Activated effector memory CD4-positive, alpha-beta T cell treated with anti-CD3 and anti-CD28 coated beads, Interleukin-2, amount 50 U/mL, for 16 hours (primary cell): ENCODE results near the gene TBC1D9B.
"Not testable (repeated sequence)": the region's sequence is repeated elsewhere in the genome, so short reads cannot be mapped to it uniquely, and the experiment has no call there.

ENCODE experiments used
- DNase-seq: peaks from one replicate; pipeline ENCODE4 v3.0.0-alpha.2; 2020

The TBC1D9B gene

DNA sequence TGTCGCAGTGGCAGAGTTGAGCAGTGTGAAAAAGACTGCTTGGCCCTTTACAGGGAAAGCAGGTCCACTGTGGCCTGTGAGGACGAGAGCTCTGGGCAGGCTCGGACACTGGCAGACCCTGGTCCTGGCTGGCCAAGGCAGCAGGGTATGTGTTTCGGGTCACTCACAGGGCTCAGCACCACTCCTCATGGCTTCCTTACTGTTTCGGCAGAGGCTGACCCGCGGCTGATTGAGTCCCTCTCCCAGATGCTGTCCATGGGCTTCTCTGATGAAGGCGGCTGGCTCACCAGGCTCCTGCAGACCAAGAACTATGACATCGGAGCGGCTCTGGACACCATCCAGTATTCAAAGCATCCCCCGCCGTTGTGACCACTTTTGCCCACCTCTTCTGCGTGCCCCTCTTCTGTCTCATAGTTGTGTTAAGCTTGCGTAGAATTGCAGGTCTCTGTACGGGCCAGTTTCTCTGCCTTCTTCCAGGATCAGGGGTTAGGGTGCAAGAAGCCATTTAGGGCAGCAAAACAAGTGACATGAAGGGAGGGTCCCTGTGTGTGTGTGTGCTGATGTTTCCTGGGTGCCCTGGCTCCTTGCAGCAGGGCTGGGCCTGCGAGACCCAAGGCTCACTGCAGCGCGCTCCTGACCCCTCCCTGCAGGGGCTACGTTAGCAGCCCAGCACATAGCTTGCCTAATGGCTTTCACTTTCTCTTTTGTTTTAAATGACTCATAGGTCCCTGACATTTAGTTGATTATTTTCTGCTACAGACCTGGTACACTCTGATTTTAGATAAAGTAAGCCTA lies 71.3 kb downstream of the TBC1D9B start:
- DNase-seq = peak; percentile 87

DNA sequence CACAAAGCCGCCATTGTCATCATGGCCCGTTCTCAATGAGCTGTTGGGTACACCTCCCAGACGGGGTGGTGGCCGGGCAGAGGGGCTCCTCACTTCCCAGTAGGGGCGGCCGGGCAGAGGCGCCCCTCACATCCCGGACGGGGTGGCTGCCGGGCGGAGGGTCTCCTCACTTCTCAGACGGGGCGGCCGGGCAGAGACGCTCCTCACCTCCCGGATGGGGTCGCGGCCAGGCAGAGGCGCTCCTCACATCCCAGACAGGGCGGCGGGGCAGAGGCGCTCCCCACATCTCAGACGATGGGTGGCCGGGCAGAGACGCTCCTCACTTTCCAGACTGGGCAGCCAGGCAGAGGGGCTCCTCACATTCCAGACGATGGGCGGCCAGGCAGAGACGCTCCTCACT lies 72.8 kb downstream of the TBC1D9B start:
- DNase-seq = not testable (repeated sequence)

DNA sequence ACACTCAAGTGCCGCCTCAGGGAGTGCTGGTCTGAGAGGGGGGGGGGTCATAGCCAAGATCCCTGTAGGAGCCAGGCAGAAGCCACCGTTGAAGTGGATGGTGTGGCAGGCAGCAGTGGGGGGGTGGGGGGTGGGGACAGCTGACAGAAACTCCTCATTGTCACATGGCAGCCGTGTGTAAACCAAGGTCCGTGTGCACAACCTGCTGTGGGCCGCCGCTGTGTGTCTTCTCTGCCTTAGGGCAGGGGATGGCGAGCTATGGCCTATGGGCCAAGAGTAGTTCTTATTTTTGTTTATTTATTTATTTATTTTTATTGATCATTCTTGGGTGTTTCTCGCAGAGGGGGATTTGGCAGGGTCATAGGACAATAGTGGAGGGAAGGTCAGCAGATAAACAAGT lies 73.6 kb downstream of the TBC1D9B start:
- DNase-seq = no peak

DNA sequence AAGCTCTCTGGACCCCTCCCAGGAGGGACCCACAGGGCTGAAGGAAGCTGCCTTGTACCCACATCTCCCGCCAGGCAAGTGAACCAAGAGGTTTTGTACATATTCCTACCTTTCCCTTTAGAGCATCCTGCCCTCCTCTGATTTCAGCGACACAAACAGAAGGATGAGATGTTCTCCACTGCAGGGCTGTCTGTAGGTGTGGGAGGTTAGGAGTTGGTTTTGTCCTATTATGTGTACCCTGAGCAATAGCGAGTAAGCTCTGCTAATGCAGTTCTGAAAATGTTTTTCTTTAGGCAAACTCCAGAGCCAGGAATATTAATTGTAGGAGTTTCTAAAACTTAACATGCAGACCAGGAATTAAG lies 74.0 kb downstream of the TBC1D9B start:
- no peak for DNase-seq

DNA sequence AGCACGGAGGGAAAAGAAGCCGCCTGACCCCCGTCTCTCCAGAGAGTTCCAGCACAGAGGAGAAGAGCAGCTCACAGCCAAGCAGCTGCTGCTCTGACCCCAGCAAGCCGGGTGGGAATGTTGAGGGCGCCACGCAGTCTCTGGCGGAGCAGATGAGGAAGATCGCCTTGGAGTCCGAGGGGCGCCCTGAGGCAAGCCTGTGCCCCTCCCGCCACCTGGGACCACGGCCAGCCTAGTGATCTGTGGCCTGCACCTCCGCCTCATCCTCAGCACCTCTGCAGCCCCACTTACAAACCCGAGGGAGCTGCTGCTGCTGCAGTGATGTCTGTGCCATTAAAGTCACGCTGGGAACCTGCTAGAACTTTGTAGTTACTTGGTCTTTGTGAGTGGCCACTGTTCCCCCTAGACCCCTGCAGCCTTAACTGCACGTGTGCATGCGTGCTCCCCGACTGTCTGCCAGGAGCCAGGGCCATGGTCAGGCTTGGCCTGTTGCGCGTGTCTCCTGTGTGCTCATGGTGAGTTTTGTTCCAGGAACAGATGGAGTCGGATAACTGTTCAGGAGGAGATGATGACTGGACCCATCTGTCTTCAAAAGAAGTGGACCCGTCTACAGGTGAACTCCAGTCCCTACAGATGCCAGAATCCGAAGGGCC lies 74.5 kb downstream of the TBC1D9B start:
- DNase-seq = no peak

DNA sequence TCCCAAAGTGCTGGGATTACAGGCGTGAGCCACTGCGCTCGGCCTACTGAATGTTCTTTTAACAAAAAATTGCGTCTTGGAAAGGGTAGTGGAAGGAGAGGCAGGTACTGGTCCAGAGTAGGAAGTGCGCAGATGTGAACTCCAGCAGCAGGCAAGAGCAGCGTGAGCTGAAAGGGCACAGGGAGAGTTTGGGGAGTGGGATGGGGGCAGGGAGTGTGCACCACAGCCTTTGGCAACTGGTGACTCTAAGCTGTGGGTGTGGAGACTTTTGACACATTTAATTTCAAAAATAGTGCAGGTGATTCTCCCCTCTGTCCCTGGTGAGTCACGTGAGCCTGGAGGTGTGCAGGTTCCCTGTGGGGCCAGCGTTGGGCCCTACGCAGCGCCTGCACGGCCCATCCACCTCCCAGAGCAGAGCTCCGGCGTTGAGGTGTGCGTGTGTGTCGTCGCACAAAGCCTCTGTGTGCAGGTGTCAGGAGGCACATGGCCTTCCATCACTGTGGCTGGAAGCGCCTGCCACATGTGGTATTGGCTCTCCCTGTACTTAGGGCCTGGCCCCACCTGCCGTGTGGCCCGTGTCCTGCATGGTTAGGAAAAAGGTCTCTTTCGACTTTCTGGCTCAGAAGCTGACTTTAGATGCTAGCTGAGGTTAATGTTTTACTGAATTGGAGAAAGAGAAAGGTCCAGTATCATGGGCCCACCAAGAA lies 75.5 kb downstream of the TBC1D9B start:
- DNase-seq = no peak

DNA sequence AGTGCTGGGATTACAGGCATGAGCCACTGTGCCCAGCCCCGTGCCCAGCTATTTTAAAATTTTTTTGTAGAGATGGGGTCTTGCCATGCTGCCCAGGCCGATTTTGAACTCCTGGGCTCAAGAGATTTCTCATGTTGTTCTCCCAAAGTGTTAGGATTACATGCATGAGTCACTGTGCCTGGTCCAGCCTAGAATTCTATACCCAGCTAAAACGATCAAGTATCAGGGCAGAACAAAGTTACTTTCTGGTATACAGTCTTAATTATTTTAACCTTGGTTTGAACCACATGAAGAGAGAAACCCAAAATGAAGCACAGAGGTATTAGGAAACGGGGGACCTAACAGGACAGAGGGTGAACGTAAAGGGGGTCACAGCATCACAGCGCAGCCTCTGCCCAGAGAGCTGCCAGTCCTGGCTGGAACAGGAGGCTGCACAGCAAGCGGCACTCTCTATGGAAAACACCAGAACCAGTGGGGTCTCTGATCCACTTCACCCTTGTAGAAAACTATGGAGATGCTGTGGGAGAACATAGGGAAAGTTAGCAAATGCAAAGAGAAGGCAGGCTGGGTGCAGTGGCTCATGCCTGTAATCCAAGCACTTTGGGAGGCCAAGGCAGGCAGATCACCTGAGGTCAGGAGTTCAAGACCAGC lies 76.8 kb downstream of the TBC1D9B start:
- DNase-seq = no peak

DNA sequence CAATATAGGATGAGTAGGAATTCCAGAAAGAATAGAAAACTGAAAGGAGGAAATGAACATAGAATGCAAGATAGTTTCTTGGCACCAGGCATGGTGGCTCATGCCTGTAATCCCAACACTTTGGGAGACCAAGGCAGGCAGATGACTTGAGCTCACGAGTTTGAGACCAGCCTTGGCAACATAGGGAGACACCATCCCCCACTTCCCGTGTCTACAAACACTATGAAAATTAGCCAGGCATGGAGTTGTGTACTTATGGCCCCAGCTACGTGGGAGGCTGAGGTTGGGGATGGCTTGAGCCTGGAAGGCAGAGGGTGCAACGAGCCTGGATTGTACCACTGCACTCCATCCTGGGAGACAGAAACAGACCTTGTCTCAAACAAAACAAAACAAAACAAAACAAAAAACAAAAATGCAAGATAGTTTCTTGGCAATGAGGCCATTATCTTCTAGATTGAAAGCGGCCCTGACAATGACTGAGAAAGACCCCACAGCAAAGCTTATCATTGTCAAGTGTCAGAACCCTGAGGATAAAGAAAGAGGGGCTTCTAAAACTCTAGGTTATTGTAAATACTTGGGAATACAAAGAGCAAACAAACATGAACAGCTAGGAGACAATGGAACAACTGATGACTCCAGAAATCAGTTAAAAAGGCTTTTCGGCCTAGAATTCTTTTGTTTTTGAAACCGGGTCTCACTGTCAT lies 77.8 kb downstream of the TBC1D9B start:
- no peak for DNase-seq

DNA sequence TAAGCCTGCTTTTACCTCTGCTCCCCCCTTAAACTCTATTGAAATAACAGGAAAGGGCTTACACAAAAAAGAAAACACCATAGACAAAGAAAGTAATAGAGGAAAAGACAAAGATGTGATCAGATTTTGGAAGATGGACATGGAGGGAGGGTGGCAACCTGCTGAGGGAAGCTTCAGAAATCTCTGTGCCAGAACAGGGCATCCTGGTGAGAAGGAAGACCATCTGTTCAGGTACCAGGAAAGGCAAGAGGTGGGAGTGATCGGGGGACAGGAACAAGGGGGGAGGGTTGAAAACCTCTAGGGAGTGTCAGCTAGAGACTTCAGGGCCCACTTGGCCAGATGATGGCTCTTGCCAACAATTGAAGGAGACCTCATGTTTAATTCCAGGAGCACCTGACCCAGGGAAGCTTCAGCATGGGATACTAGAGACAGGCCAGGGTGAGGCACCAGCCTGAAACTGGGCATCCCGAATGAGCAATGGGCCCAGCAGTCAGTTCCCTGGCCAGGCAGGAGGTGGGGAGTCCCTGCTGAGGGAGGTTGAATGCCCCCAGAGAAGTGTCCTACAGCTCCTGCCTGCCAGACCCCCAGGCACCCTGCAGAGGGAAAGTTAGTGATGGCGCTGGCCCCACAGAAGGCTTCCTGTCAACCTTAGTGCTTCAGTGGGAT lies 78.8 kb downstream of the TBC1D9B start:
- no peak for DNase-seq

DNA sequence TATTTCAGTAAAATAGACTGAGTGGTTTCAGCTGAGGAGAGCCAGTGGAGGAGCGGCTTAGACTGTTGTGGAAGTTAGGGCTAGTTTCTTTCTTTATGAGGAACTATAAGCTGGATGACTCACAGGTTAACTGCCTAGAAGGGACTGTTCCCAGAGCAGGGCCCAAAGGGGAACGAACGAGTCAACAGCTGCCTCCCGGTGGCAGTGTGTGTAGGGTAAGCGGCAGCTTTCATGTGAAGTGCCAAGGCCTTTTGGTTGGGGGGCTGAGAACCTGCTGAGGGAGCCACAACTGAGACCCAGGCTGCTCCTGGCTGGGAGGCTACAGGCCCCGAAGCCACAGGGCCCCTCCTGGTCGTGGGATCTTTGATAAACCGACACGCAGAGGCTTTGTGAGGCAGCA lies 80.0 kb downstream of the TBC1D9B start:
- DNase-seq = peak; percentile 79

DNA sequence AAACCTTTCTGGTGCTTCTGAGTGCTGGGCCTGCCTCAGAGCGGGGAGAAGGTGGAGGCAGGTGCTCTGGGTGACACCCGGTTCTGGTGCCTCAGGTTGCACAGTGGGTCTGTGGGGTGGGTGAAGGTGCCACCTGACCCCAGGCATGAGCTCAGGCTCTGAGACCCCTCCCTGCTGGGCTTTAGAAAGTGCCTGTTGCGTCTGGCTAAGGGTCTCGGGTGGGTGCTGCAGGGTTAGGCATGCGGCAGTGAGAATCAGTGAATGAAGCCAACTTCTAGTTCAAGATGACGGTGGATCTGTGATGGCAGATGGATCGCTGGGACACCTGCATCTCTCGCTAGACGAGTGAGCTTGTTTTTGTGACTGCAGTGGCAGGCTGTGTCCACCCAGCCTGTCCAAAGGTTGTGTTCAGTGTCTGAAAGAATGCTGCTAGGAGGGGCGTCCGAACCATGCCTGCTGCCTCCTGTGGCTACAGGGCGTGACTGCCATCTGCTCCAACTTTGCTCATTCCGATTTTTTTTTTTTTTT lies 82.0 kb downstream of the TBC1D9B start:
- DNase-seq = no peak

DNA sequence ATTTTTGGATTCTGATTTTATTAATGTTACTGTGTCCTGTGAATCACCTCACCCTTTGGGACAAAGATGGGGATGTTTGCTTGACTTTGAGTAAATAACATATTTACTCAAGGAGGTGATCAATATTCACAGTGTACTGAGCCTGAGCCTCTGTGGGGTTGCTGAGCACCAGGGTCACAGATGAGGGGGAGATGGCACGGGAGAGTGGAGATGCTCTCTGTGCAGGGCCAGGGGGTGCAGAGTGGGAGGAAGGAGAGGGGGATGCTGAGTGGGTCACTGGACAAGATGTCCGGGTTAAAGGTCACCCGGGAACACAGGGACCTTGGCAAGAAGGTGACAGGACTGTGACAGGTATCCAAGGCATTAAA lies 83.0 kb downstream of the TBC1D9B start:
- no peak for DNase-seq

DNA sequence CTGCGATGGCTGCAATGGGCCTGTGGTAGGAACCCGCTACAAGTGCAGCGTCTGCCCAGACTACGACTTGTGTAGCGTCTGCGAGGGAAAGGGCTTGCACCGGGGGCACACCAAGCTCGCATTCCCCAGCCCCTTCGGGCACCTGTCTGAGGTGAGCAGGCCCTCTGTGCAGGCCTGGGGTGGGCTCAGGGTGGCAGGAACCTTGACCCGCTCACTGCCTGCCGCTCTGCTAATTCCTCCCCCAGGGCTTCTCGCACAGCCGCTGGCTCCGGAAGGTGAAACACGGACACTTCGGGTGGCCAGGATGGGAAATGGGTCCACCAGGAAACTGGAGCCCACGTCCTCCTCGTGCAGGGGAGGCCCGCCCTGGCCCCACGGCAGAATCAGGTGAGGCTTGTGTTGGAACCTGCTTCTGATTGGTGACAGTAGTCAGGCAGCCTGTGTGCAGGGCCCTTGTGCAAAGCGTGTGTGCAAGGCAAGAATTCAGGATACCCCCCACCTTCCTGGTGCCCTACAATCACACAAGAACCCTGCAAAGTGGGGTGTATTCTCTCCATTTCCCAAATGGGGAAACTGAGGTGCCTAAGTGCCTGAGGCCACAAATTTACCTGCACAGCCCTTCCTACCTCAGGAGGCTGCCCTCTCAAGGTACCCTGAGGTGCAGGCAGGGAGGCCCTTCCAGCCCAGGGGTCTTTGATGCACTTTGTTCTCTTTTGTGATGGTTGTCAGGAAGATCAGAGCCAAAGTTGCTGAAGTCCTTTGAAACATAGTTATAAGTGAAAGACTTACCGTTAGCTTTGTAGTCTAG lies 83.6 kb downstream of the TBC1D9B start:
- DNase-seq = no peak

DNA sequence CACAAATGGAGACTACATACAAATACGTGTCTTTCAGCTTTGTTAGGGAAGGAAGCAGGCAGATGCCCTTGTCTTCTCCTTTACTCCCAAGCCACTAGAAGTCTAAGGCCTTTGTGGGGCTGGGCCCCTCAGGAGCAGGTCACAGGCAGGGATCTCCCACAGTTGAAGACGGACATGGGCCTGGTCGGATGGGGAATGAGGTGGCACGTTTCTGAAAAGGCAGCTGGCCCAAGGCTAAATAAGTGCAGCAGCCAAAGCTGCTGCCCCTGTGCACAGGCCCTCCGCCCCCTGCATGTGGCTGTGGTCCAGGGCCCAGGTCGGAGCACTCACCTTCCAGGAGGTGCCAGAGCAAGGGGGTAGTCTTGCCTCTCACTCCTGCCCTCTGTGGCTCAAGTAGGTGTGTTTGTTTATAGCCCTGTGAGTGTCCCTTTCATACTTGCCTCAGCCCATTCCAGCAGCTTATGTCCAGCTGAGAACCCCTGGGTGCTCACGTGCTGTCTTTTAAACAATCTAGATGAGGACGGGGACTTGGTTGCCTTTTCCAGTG lies 85.2 kb downstream of the TBC1D9B start:
- peak; percentile 62 for DNase-seq

DNA sequence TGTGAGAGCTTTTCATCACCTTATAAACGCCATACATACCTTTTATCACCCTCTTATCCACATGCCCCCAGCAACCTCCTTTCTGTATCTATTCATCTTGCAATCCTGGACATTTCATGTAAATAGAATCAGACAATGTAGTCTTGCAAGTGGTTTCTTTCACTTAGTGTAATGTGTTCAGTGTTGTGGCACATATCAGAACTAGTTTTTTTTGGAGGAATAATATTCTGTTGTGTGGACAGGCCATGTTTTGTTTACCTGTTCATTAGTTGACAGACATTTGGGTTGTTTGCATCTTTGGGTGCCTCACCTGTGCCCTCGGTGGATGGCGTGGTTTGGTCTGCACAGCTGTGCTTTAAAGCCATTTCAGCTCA lies 85.7 kb downstream of the TBC1D9B start:
- DNase-seq = no peak

DNA sequence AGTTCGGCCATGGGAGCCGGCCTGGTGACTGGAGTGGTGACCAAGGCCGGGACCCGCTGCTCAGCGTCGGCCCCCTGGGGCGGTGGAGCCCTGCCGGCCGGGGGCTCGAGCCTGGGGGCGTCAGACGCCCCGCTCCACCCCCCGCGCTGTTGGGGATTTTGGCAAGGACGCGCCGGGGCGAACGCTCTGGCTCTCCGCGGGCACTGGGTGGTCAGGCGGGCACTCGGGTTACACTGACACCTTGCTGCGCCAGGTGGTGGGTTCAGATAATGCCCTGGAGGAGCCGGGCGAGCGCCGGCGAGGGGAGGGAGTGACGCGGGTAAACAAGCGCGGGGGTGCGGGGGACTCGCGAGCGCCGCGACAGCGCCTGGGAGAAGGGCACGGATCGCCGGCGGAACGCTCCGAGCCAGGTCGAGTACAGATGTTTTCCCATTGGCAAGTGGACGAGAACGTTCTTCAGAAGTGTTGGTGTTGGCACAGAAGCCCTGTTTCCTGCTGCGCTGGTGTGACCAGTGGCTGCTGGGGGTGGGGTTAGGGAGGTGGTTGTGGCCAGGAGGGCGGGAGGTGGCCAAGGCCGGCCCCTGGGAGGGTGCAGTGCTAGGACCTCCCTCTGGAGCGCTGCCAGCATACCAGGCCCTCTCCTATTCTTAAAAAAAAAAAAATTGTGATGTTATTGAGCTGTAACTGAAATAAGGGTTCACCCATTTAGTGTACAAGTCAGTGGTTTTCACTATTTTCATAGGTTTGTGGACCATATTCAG lies 86.2 kb downstream of the TBC1D9B start:
- DNase-seq = peak; percentile 95

DNA sequence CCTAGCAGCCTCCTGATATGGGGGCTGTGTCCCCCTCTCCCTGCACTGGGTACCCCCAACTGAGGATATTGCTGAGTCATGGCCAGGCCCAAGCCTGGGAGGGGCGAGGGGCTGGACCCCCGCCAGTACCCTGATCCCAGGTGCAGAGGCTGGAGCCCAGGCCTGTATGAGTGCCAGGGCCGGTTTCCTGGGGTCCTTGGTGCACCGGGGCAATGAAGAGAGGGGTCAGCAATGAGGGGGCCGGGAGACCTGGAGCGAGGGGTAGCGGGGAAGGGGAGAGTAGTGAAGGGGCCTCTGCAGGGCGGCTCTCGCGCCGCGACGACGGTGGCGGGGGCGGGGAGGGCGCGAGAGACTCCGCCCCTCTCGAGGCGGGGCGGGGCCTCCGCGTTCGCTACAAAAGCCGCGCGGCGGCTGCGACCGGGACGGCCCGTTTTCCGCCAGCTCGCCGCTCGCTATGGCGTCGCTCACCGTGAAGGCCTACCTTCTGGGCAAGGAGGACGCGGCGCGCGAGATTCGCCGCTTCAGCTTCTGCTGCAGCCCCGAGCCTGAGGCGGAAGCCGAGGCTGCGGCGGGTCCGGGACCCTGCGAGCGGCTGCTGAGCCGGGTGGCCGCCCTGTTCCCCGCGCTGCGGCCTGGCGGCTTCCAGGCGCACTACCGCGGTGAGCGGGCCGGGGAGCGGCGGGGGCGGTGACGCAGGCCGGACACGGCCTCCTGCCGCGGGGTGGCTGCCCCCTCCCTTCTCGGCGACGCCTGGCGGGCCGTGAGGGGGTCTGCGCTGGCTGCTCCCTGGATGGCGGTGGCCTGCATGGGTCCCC lies 87.0 kb downstream of the TBC1D9B start, which contains the start of gene SQSTM1:
Gene SQSTM1 (plus strand): TSS at position 423 of the 815 bp plus-strand sequence. CDS start 32 bp downstream, at position 455.
- DNase-seq = peak; percentile 93

DNA sequence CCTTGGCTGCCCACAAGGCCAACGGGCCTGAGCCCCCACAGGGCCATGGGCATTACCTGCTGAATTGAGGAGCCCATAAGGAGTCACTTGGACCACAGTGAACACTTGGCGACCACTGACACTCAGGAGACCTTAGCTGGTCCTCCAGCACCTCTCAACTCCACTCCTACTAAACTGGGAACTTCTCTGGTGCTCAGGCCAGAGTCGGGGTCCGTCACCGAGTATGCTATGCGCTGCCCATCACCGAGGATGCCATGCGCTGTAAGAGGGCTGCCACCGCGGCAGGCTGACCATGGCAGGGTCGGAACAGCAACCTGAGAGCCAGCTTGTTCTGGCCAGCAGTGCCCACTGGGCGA lies 87.6 kb downstream of the TBC1D9B start:
- DNase-seq = no peak
